H1 (cell line): ENCODE measurements around the gene MAGIX. TPM values are rescaled to one million over a fixed set of nuclear protein-coding genes. Genes with fewer than 3 reads are reported as not detected.

Experiments
- CTCF ChIA-PET: fragments of 300-600 bp; sonication (Branson Sonifier 250); formaldehyde crosslinking; loops from one replicate; lab custom pipeline; 2021; ENCODE audit not compliant: partially characterized antibody; lab: Charles Lee
- POLR2A ChIA-PET: fragments of 300-600 bp; sonication (Branson Sonifier 250); formaldehyde crosslinking; loops from one replicate; lab custom pipeline; 2021; ENCODE audit warnings: inconsistent platforms; ENCODE audit not compliant: partially characterized antibody; lab: Charles Lee
- DNase-seq, 2 experiments: peaks; one replicate each; pipeline versions ENCODE4 v3.0.0 to v3.0.0-alpha.2; 2010 to 2022; ENCODE audit warnings: low spot score in 2 of 2, low read depth in 1 of 2, mixed read lengths in 1 of 2
- FAIRE-seq: peaks from 2 replicates; lab custom pipeline; 2011; peaks lifted over from hg19 to GRCh38; lab: Jason Lieb, UNC
- H2AFZ ChIP-seq: 2 replicates; pipeline ENCODE4 v1.8.1; 2012; ENCODE audit warnings: low read length, inconsistent platforms
- H2AK5ac ChIP-seq: 2 replicates; pipeline ENCODE4 v1.6.1; 2013; ENCODE audit warnings: low read depth, low read length
- H2BK120ac ChIP-seq: replicated peaks from 2 replicates; pipeline ENCODE3; 2013; ENCODE audit warnings: low read depth, low read length, inconsistent platforms
- H2BK12ac ChIP-seq: 2 replicates; pipeline ENCODE4 v1.6.1; 2013; ENCODE audit warnings: low read depth, low read length
- H2BK15ac ChIP-seq: 2 replicates; pipeline ENCODE4 v1.6.1; 2013; ENCODE audit warnings: low read length
- H2BK20ac ChIP-seq: 2 replicates; pipeline ENCODE4 v1.6.1; 2013; ENCODE audit warnings: low read length
- H2BK5ac ChIP-seq: 2 replicates; pipeline ENCODE4 v1.6.1; 2013; ENCODE audit warnings: low read depth, low read length
- H3K14ac ChIP-seq: 2 replicates; pipeline ENCODE4 v1.6.1; 2013; ENCODE audit warnings: inconsistent platforms; ENCODE audit not compliant: insufficient read length
- H3K18ac ChIP-seq: 2 replicates; pipeline ENCODE4 v1.6.1; 2013; ENCODE audit warnings: low read length; ENCODE audit errors: extremely low read depth
- H3K23ac ChIP-seq: 2 replicates; pipeline ENCODE4 v1.6.1; 2013; ENCODE audit warnings: inconsistent platforms; ENCODE audit not compliant: insufficient read length
- H3K23me2 ChIP-seq: 2 replicates; pipeline ENCODE4 v1.6.1; 2013; ENCODE audit warnings: low read depth, low read length
- H3K27ac ChIP-seq: 2 replicates; pipeline ENCODE4 v1.6.1; 2011; ENCODE audit warnings: low read depth, low read length, inconsistent platforms
- H3K27me3 ChIP-seq, 4 experiments: replicated peaks in 1 of 4; 1 replicate in 1 of 4; 2 replicates in 3 of 4; pipeline versions ENCODE4 v1.6.1 to v1.8.1; 2011 to 2013; ENCODE audit warnings: low read length in 3 of 4, mild to moderate bottlenecking in 3 of 4, inconsistent platforms in 2 of 4, mixed read lengths in 2 of 4, moderate library complexity in 1 of 4; ENCODE audit not compliant: control insufficient read depth in 3 of 4, insufficient read depth in 3 of 4; ENCODE audit errors: extremely low read depth in 1 of 4
- H3K36me3 ChIP-seq, 4 experiments: 2 replicates each; pipeline versions ENCODE4 v1.6.1 to v1.8.1; 2011 to 2013; ENCODE audit warnings: mild to moderate bottlenecking in 4 of 4, low read length in 3 of 4, moderate library complexity in 2 of 4, control low read depth in 1 of 4, inconsistent platforms in 1 of 4; ENCODE audit not compliant: insufficient read depth in 4 of 4, control insufficient read depth in 2 of 4
- H3K4ac ChIP-seq: replicated peaks from 2 replicates; pipeline ENCODE3; 2013; ENCODE audit warnings: low read length, low read depth, mixed read lengths, inconsistent platforms; ENCODE audit not compliant: insufficient read length
- H3K4me1 ChIP-seq, 4 experiments: replicated peaks in 1 of 4; 1 replicate in 1 of 4; 2 replicates in 3 of 4; pipeline versions ENCODE4 v1.6.1 to v1.8.1; 2011 to 2013; ENCODE audit warnings: low read length in 3 of 4, inconsistent platforms in 2 of 4, mixed read lengths in 1 of 4; ENCODE audit not compliant: insufficient read depth in 4 of 4, control insufficient read depth in 3 of 4
- H3K4me2 ChIP-seq, 2 experiments: 2 replicates each; pipeline versions ENCODE4 v1.6.1 to v1.8.1; 2011 to 2013; ENCODE audit warnings: low read depth in 2 of 2, low read length in 2 of 2, control low read depth in 1 of 2, inconsistent platforms in 1 of 2, mild to moderate bottlenecking in 1 of 2; ENCODE audit not compliant: insufficient read depth in 1 of 2
- H3K4me3 ChIP-seq, 4 experiments: fragments of 200-600, 300-600 bp in 1 of 4; sonication (generic), shearing (Covaris generic), sonication (Bioruptor Twin) in 1 of 4; 2 replicates each; pipeline versions ENCODE4 v1.5.1 to v1.8.1; 2011 to 2016; ENCODE audit warnings: low read length in 4 of 4, low read depth in 3 of 4, control low read depth in 2 of 4, inconsistent platforms in 2 of 4, mild to moderate bottlenecking in 2 of 4, mixed read lengths in 1 of 4, moderate library complexity in 1 of 4; ENCODE audit not compliant: insufficient read depth in 2 of 4; ENCODE audit errors: extremely low read depth in 1 of 4
- H3K56ac ChIP-seq: replicated peaks from 2 replicates; pipeline ENCODE3; 2013; ENCODE audit warnings: low read depth, mild to moderate bottlenecking, mixed read lengths, low read length, inconsistent platforms; ENCODE audit not compliant: insufficient read length
- H3K79me1 ChIP-seq: 2 replicates; pipeline ENCODE4 v1.6.1; 2013; ENCODE audit warnings: low read depth, low read length, control low read depth
- H3K79me2 ChIP-seq, 2 experiments: 2 replicates each; pipeline versions ENCODE4 v1.6.1 to v1.8.1; 2012 to 2013; ENCODE audit warnings: low read length in 2 of 2, mild to moderate bottlenecking in 2 of 2, inconsistent platforms in 1 of 2; ENCODE audit not compliant: insufficient read depth in 2 of 2, control insufficient read depth in 1 of 2
- H3K9ac ChIP-seq, 4 experiments: replicated peaks in 1 of 4; 1 replicate in 1 of 4; 2 replicates in 3 of 4; pipeline versions ENCODE4 v1.6.1 to v1.8.1; 2011 to 2013; ENCODE audit warnings: low read depth in 3 of 4, low read length in 3 of 4, control low read depth in 2 of 4, mild to moderate bottlenecking in 2 of 4, moderate library complexity in 2 of 4, inconsistent platforms in 1 of 4; ENCODE audit errors: extremely low read depth in 1 of 4
- H3K9me3 ChIP-seq, 2 experiments: 2 replicates each; pipeline versions ENCODE4 v1.6.1 to v1.8.1; 2012 to 2013; ENCODE audit warnings: mild to moderate bottlenecking in 2 of 2, moderate library complexity in 2 of 2, control low read depth in 1 of 2, inconsistent platforms in 1 of 2, low read depth in 1 of 2, low read length in 1 of 2, mixed read lengths in 1 of 2; ENCODE audit not compliant: insufficient read depth in 2 of 2
- H4K20me1 ChIP-seq, 2 experiments: replicated peaks in 1 of 2; 2 replicates each; pipeline versions ENCODE3 to v1.8.1; 2011 to 2013; ENCODE audit warnings: inconsistent platforms in 2 of 2, low read length in 2 of 2, mild to moderate bottlenecking in 1 of 2; ENCODE audit not compliant: insufficient read depth in 2 of 2, control insufficient read depth in 1 of 2
- H4K5ac ChIP-seq: 2 replicates; pipeline ENCODE4 v1.6.1; 2013; ENCODE audit warnings: low read length, low read depth, mixed read lengths, inconsistent platforms; ENCODE audit not compliant: insufficient read length
- H4K8ac ChIP-seq: 2 replicates; pipeline ENCODE4 v1.8.0; 2013; ENCODE audit warnings: mild to moderate bottlenecking, moderate library complexity, low read length, inconsistent platforms; ENCODE audit not compliant: insufficient read depth; ENCODE audit errors: extremely low read depth
- H4K91ac ChIP-seq: replicated peaks from 2 replicates; pipeline ENCODE3; 2013; ENCODE audit warnings: low read length, mixed read lengths, inconsistent platforms; ENCODE audit not compliant: insufficient read length
- BACH1 ChIP-seq: IDR thresholded peaks from 2 replicates; pipeline ENCODE4 v1.6.1; 2012; ENCODE audit warnings: low read length, improper control_type of control experiment
- EP300 ChIP-seq, 2 experiments: IDR thresholded peaks; 1 replicate in 1 of 2; 2 replicates in 1 of 2; pipeline ENCODE4 v1.6.1; 2011 to 2012; ENCODE audit warnings: low read depth in 2 of 2, low read length in 2 of 2, mild to moderate bottlenecking in 2 of 2, borderline replicate concordance in 1 of 2, inconsistent platforms in 1 of 2, moderate library complexity in 1 of 2
- POU5F1 ChIP-seq: IDR thresholded peaks from 2 replicates; pipeline ENCODE4 v1.6.1; 2011; ENCODE audit warnings: low read depth, mild to moderate bottlenecking, low read length, moderate library complexity
- RAD21 ChIP-seq, 2 experiments: IDR thresholded peaks in 1 of 2; conservative IDR thresholded peaks in 1 of 2; 2 replicates each; pipeline ENCODE4 v1.6.1; 2011; ENCODE audit warnings: low read depth in 2 of 2, low read length in 2 of 2, improper control_type of control experiment in 1 of 2, inconsistent platforms in 1 of 2, mild to moderate bottlenecking in 1 of 2, moderate library complexity in 1 of 2
- SP1 ChIP-seq: IDR thresholded peaks from 2 replicates; pipeline ENCODE4 v1.6.1; 2011; ENCODE audit warnings: low read depth, low read length
- SP2 ChIP-seq: IDR thresholded peaks from 2 replicates; pipeline ENCODE4 v1.6.1; 2012; ENCODE audit warnings: mild to moderate bottlenecking, low read length, inconsistent platforms
- SRF ChIP-seq: IDR thresholded peaks from 2 replicates; pipeline ENCODE4 v1.6.1; 2011; ENCODE audit warnings: mild to moderate bottlenecking, low read depth, low read length, moderate library complexity
- TBP ChIP-seq: IDR thresholded peaks from 2 replicates; pipeline ENCODE4 v1.6.1; 2011; ENCODE audit warnings: low read depth, low read length, improper control_type of control experiment
- TEAD4 ChIP-seq: IDR thresholded peaks from 2 replicates; pipeline ENCODE4 v1.6.1; 2012; ENCODE audit warnings: low read depth, low read length, inconsistent platforms, mixed read lengths
- WGBS, 2 experiments: shearing (Covaris generic) in 1 of 2; methylation state at CpG; one replicate each; pipeline versions ENCODE4 v1.1.6 to v1.1.7; 2013 to 2015; ENCODE audit warnings: low lambda C conversion rate in 2 of 2, mixed read lengths in 2 of 2, inconsistent platforms in 1 of 2, low coverage in 1 of 2, missing lambda C conversion rate in 1 of 2; ENCODE audit not compliant: insufficient replicate concordance in 2 of 2, insufficient coverage in 1 of 2, insufficient read length in 1 of 2; ENCODE audit errors: extremely low coverage in 1 of 2, missing lambda C conversion rate in 1 of 2; 5-methylcytosine and 5-hydroxymethylcytosine counted together
- polyA plus RNA-seq, 7 experiments: library from polyadenylated mRNA; depleted of rRNA in 3 of 7; stranded (reverse) in 5 of 7; unstranded in 2 of 7; fragments of >200 nt in 5 of 7; fragments of 200-250 nt in 2 of 7; gene quantifications; 1 replicate in 5 of 7; 2 replicates in 1 of 7; 4 replicates in 1 of 7; pipeline versions ENCODE4 v1.2.1 to v1.2.3, GENCODE V29; 2011 to 2013; ENCODE audit warnings: missing spikeins in 2 of 7, mixed read lengths in 2 of 7
- total RNA-seq: library from RNA; stranded (reverse); fragmentation: NEBNext Ultra II Directional; extraction: Animal tissue kit (Norgen Biotek cat#: 25700); gene quantifications from 2 replicates; pipeline ENCODE4 v1.2.1, GENCODE V29; 2021

Gene MAGIX
- total and polyA plus RNA-seq, 2 of the 8 experiments (the other 6 are each of a cell fraction or from before 2014, with no cell fraction given): 0.37 to 1.1 TPM

DNA sequence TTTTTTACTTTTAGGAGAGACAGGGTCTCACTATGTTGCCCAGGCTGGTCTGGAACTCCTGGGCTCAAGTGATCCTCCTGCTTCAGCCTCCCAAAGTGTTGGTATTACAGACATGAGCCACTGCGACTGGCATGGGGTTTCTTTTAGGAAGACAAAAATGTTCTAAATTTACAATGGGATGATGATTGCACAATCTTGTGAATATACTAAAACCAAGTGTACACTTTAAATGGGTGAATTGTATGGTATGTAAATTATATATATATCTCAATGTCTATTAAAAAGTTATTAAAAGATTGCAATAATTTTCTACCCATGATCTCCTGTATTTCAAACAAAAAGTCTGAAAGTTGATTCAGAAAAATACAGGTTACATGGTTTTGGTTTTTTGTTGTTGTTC, 9.1 kb upstream of the MAGIX start:
- H3K14ac ChIP-seq: no peak overlapping the region
- H3K27me3 ChIP-seq: peaks cover 0 to 3% (median 2%) of the 10 kb centered on the region in 4 experiments; a peak in 4 of 7 replicates
- H3K4me3 ChIP-seq: no peak overlapping the region
- ChIA-PET POLR2A (no interaction called here), CTCF (interaction anchor here (3.6 kb wide), 1 partner anchor 11 kb away, joined by 22 read pairs; no protein-coding TSS in a partner anchor)
- no peaks in the 10 kb centered on the region for H3K36me3 ChIP-seq
- H2AK5ac ChIP-seq: no peak overlapping the region
- no peak overlapping the region for H3K23ac ChIP-seq
- no peak overlapping the region for H3K9ac ChIP-seq
- DNase-seq (no peak), FAIRE-seq (no peak)
- H4K20me1 ChIP-seq: no peaks in the 10 kb centered on the region
- no peak overlapping the region for H2BK15ac ChIP-seq
- 100% methylated on average over 1 of the region's 1 CpG; no CpG with 5 or more reads in 1 of the 2 experiments for WGBS, 2 experiments
- H2BK20ac ChIP-seq: no peak overlapping the region
- no peak overlapping the region for H2BK120ac ChIP-seq
- no peak overlapping the region for H3K27ac ChIP-seq
- H2BK12ac ChIP-seq: no peak overlapping the region
- no peaks in the 10 kb centered on the region for H3K79me1 ChIP-seq
- H3K4ac ChIP-seq: no peak overlapping the region
- no peak overlapping the region for H3K18ac ChIP-seq
- H4K5ac ChIP-seq: no peak overlapping the region
- no peaks in the 10 kb centered on the region for H3K9me3 ChIP-seq
- peaks cover 2% of the 10 kb centered on the region; the same call in 1 of the 2 replicates for H3K23me2 ChIP-seq
- H2BK5ac ChIP-seq: no peak overlapping the region
- H4K91ac ChIP-seq: no peak overlapping the region
- no peak overlapping the region for H4K8ac ChIP-seq
- H3K79me2 ChIP-seq: no peaks in the 10 kb centered on the region
- H3K4me2 ChIP-seq: no peak overlapping the region
- TF ChIP-seq SP2 (no peak), SRF (no peak), TEAD4 (no peak), EP300 (IDR thresholded peaks at IDR 0.05; ENCODE audit: borderline replicate concordance in 1 of 2, low read depth in 2 of 2, low read length in 2 of 2) (no peak), BACH1 (no peak), SP1 (no peak), RAD21 (IDR thresholded peaks at IDR 0.05 in 1 of 2, conservative IDR thresholded peaks at IDR 0.05 in 1 of 2; ENCODE audit: low read depth in 2 of 2, low read length in 2 of 2) (no peak), POU5F1 (no peak), TBP (no peak)
- no peak overlapping the region for H3K56ac ChIP-seq
- H3K4me1 ChIP-seq: peaks cover 0 to 4% (median under 1%) of the 10 kb centered on the region in 4 experiments; a peak in 3 of 7 replicates
- H2AFZ ChIP-seq: no peak overlapping the region
